Activated CD4-positive, CD25-positive, alpha-beta regulatory T cell treated with anti-CD3 and anti-CD28 coated beads, Interleukin-2, amount 50 U/mL, for 72 hours (primary cell): ENCODE data around the gene LRBA.

Source experiments
- DNase-seq: peaks from one replicate; pipeline ENCODE4 v3.0.0; 2021

The LRBA gene

DNA sequence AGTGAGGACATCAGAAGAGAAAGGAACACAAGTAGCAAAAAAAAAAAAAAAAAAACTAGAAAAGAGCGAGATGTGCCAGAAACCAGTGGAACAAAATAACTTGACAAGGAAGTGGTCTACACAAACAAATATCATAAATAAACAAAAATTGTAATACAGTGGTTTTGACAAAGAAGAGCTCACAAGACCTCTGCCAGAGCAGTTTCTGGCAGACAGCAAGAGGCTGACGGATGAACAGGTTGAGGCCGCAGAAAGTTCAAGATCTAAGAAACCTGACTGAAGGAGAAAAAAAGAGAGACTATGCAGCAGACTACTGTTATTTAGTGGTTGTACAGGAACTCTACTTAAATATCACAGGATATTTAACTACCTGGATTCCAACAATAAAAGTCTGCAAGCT lies 367.0 kb downstream of the LRBA start:
- no peak for DNase-seq

DNA sequence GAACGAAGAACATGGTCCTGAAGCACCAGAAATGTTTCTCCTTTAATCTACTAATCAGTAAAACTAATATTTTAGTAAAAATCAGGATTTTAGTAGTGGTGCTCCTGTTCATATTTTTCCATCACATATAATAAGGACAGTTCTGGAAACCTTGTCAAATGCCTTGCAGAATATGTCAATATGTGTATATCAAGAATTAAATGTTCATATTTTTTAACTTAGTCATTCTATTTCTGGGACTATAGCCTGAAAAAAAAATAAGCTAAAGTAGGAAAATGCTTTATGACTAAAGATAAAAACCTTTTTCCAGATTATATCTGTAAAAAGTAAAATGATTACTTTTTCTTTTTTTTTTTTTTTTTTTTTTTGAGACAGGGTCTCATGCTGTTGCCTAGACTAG lies 368.1 kb downstream of the LRBA start:
- DNase-seq: no peak

DNA sequence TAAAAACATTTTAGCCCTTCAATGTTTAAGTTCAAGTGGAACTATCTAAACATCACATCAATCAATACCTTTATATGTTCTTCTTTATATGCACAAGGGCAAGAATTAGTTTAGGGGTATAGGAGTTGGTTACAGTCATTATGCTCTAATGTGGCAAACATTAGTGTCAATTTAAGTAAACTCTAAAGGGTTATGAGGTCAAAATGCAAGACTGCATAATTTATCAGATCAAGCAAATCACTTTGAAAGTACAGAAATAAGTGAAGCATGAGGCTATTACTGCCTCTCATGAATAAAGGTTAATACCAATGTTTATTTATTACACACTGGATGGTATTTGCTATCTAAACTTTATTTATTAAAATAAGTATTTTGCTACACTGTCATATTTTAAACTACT lies 373.5 kb downstream of the LRBA start:
- no peak for DNase-seq

DNA sequence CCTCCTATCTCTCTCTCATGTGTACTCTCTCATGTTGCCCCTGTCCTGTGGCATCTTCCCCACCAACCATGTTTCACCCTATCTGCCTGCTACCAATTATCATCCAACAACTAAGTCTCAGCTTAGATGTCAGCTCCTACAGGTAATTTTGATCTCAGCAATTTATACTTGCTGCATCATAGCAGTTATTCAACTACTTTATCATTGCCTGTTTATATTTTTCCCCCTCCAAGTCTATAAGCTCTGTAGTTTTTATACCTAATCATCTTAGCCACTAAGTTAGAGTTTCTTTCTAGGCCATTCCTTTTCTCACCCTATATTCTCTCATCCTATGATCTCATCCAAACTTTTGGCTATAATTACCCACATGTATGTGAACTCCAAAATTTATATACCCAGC lies 382.4 kb downstream of the LRBA start:
- DNase-seq: no peak

DNA sequence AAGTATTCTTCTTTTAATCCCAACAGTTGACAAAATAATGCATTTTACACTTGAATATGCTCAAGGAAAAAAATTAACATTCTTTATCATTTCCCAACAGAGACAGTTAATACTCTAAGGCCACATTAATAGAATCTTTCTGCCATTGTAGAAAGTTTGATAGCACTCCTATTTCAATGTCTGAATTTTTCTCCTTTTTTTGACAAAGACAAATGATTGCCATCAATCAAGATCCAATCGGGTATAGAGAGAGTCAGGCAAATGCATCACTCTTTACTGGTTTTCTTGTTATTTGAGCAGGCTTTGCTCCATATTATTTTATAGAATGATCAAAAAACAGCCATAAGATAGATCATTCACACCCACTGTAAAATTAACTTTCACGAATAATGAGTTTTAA lies 387.0 kb downstream of the LRBA start:
- DNase-seq: no peak

DNA sequence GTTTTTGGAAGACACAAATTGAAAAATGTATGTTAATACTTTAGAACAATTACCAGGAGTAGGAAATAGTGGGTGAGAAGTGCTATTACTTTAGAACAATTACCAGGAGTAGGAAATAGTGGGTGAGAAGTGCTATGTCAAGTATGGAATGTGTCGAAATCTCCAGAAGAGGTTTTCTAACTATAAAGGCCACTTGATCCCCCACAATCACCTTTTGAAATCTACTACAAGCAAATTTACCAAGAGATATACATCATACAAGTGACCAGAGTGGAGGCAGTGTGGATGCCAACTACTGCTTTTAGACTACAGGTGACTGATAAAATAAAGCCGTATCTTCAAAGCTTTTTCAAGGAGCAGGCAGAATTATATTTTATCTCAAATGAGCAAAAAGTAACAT lies 390.1 kb downstream of the LRBA start:
- DNase-seq: no peak

DNA sequence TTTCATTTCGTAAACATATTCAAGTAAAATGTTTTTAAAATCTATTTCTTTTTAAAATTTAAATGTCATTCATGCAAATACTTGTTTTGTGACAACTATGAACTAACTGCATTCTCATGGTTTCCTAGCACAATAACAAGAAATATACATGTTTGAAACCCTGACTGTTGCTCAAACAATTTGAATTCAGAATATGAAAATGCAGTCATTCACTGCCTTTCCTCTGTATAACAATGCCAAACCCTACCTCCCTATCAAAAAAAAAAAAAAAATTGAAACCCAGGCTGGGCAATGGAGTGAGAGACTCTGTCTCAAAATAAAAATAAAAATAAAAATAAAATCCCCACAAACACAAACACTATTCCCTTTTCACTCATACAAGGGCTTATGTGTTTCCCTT lies 391.0 kb downstream of the LRBA start:
- no peak for DNase-seq

DNA sequence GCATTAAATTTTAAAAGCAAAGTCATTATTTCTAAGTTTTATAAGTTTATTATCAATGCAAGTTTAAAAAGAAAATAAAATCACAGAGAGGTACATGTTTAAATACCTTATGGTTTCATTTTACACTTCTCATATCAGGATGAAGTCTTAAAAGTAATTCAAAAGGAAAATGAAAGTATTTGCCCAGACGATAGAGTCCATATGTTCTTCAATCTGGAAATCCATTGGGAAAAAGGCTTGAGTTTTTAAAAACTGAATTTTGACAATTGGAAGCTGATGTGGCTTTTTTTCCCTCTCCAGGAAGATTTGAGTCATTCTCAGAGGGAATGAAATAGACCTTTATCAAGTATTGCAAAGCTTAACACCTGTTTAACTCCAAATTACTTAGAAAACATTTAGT lies 396.0 kb downstream of the LRBA start:
- DNase-seq: no peak

DNA sequence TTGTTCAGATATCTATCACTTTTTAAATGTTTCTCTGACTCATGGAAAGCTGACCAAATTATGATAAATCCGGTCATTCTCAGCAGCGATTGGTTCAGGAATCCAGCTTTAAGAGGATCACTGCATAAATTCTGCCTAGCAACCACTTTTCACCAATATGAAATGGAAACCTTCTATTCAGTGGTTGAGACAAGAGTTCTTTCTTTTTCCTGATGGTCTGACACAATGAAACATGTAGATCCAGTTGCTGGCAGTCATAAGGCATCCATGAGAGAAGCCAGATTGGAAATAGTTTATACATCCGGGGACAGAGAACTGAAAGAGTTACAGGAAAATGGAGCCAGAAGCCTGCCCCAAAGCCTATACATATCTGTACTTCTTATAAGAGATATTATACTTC lies 406.0 kb downstream of the LRBA start:
- DNase-seq: no peak

DNA sequence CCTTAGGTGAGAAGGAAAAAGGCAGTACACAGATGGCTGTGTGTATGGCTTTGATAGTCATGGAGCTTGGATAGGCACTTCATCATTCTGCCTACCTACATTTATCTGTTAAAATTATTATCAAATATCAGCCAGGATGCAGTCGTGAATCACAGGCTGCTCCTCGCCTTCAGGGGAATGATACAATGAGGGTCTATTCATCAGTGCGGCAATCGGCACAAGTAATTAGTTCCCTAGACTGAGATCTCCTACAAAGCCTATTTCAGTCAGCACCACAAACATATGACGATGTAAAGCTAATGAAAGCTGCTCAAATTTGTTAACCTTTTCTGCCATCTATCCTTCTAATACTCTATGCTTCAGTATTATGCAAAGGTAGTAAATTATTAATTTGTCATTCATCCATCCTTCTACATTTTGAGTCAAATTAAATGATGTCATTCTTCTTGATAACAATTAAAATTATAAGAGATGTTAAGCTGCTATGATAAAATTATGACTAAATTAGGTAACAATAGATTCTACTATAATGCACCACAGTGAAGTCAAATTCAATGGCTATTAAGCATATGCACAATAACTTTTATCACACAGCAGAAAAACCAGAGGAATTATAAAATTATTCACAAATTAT lies 414.2 kb downstream of the LRBA start:
- DNase-seq: no peak

DNA sequence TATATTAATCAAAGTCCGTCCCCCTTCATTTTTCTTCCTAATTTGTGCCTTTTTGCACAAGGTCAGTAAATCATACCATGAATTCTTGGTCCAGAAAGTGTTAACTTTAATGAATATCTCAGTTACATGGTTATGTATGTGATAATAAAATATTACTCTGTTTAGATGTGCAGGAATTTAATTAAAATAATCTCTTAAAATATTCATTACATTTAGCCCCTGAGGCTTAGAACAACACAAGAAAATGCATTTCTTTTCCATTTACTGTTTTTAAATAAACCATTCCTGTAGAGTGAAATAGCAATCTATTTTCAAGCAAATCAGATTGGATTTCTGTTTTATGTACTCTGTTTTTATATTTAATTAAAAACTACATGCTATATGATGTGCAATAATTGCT lies 415.5 kb downstream of the LRBA start:
- DNase-seq: no peak

DNA sequence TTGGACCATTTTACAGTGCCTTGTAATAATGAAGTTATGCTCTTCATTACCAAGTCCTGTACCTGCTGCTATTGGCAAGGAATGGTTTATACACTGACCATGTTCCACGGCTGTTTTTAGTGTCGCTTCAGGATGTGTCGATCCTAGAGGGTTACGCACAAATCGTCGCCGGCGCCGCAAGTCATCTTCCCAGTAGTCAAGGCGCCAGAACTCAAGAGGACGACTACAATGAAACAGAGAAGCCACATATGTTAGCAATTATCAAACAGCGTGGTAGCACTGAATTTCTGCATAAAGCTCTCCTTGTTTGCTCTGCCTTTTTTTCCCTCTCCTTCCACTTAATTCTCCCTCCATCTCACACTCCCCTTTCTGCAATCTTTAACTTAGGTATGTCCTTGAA lies 416.2 kb downstream of the LRBA start:
- no peak for DNase-seq

DNA sequence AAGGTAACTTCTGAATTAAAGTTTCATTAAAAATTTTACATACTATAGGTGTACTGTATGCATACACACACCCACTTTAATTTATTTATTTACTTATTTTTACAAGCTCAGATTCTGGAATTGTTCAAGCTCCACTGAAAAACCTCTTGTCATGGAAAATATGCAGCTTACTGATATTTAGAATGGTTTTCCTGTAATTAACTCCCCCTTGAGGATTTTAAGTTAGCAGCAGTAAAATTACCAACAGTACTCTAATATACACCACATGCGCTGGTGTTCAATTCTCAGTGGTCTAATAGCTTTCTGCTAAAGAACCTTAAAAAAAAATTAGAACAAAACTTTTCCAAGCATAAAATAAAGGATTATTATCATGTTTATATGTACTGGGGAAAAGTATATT lies 421.1 kb downstream of the LRBA start:
- no peak for DNase-seq

DNA sequence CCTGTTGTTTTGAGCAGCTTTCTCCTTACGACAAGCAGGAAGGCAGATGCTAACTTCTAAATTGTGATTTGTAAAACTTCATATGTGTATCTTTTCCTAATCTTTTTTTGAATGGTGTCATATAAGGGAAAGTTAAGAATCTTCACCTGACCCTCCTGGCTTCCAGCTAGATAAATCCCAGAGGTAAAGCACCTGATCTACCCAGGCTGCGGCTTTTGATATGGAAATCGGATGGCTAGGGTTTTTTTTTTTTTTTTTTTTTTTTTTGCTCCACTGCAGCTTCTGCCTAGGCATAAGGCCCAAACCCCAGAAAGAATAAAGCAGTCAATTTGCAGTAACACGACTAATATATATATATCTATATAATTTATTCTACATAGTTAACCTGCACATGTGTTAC lies 423.2 kb downstream of the LRBA start:
- no peak for DNase-seq

DNA sequence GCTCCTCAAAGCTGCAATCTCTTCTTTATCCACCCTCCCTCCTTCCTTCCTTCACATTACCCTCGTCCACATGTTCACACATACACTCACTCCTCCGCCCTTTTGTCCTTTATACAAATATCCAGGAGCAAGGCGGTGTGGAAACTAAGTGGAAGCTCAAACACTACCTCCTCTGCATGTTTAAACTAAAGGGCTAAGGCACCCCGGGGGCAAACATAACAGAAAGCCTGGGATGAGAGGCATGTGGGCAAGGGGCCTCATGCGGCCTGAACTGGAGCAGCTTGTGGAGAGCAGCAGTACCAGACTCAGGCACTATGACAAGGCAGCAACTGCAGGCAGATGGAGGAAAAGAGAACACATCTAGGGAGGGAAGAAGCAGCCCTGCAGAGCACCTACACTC lies 423.7 kb downstream of the LRBA start:
- DNase-seq: no peak

DNA sequence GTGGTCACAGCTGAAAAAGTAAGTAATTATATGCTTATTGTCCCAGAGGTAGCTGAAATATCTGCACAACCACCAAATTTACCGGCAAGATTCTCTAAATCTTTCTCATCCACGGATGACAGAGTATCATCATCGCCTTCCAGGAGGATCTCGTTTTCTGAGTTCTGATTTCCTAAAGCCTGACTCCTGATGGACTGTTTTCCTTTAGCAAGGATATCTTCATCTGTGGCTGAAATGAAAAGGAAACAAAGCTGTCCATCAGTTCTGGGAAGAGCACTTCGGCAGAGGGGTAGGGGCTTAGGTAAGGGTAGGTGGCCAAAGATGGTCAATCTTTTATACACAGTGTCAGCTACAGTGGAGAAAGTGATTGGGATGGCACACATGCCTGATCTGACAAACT lies 424.5 kb downstream of the LRBA start:
- no peak for DNase-seq

DNA sequence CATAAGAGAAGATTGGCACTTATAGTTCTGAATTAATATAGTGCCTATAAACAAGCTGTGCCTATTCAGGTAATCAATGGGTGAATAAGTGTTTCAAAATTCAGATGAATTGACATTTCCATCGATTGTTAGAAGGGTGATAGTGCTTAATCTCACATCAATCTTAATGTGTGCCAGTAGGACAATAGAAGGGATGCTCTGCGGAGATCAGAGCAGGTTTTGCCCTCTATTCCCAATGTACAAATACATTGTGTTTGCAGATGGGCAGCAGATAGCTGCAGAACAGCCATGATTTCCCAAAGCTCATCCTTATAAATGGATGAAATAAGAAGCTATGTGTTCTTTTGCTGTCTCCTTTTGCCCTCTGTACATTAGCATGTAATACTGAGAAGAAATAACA lies 425.9 kb downstream of the LRBA start:
- no peak for DNase-seq

DNA sequence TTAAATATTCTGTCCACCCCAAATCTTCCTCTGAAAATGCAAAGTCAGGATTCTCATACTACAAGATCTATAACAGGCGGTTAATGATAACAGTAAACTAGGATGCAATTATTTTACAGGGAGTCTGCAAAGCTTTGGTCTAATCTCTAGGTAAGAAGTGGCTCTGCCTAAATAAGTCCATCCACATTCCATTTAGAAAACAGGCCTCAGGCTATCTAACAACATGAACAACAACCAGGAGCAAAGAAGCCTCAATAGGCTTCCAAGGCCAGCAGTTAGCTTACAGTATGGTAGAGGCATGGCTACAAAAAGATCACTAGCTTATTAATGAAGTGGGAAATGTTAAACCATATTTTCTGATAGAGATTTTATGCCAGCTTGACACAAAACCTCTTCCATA lies 426.8 kb downstream of the LRBA start:
- DNase-seq: no peak

DNA sequence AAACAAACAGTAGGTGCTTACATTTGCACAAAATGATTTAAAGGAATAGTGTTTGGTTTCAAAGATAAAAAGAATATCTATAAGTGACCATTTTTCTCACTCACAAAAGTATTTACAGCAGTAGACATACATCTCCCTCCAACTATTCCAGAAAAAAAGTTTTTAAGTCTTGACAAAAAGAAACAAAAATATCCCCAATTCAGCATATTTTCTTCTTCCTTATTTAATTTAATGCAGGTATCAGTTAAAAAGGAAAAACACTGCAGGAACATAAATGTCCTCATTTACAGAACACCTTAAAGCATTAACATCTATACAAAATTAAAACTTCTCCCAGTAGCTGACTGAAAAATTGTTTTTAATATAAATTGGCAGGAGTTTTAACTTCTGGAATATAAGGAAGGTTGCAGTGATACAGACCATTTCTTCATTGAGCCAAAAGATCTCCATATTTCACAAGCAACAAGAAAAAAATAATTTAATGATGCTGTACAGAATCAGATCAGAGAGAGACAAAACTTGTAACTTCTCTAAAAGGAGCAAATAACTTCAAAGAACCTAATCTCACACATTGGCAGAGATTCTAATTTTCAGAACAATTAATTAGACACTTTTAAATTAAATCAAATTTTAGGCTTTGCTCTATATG lies 428.8 kb downstream of the LRBA start:
- DNase-seq: no peak

DNA sequence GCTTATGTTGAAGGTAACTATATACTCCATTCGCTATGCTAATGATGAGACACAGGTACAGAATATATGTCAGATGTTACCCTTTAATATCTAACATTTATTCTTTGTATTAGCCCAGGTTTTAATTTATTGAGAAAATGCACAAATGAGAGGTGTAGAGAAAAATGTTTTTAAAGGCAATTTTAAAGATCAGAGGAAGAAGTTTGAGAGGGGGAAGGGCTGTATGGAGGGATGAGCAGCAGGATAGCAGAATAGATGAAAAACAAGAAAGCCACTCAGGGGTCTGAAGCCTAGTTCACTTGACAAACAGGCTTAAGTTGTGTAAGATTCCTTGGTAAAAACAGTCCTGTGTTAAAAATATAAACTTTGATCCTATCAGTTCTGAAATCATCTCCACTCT lies 429.5 kb downstream of the LRBA start:
- DNase-seq: no peak

DNA sequence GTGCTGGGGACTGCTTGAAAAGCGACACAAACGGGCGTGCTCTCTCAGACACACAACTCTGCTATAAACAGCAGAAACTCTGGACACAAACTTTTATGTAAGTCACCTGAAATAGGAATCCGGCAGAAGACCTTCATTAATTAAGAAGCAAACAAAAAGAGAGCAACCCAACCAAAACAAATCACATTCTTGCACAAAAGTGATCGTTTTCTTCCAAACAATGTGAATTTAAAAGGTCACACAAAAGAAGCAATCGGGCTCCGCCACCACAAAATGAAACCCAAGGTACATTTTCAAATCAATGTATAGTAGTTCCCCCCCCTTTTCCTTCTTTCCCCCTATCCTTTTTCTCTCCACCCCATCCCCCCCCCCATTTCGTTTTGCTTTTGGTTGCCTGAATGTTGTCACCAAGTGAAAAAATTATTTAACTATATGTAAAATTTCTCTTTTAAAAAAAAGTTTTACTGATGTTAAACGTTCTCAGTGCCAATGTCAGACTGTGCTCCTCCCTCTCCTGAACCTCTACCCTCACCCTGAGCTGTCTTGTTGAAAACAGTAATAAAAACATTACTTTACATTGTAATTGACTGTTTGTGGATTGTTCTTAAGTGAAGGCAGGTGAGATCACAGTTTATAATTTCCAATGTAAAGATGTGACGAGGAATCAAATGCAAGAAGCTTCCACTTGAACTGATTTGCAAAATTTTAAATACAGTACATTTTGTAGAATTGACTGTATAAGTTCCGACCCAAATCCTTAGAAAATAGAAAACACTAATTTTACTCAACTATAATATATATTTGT lies 430.8 kb downstream of the LRBA start:
- DNase-seq: no peak

DNA sequence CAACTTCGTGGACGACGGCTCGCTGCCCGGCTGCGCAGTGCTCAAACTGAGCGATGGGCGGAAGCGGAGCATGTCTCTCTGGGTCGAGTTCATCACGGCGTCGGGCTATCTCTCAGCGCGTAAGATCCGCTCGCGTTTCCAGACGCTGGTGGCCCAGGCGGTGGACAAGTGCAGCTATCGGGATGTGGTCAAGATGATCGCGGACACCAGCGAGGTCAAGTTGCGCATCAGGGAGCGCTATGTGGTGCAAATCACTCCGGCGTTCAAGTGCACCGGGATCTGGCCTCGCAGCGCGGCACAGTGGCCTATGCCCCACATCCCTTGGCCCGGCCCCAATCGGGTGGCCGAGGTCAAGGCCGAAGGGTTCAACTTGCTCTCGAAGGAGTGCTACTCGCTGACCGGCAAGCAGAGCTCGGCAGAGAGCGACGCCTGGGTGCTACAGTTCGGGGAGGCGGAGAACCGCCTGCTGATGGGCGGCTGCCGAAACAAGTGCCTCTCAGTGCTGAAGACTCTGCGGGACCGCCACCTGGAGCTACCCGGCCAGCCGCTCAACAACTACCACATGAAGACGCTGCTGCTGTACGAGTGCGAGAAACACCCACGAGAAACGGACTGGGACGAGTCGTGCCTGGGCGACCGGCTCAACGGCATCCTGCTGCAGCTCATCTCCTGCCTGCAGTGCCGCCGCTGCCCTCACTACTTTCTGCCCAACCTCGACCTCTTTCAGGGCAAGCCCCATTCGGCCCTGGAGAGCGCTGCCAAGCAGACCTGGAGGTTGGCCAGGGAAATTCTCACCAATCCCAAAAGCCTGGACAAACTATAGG lies 431.6 kb downstream of the LRBA start:
- DNase-seq: no peak

DNA sequence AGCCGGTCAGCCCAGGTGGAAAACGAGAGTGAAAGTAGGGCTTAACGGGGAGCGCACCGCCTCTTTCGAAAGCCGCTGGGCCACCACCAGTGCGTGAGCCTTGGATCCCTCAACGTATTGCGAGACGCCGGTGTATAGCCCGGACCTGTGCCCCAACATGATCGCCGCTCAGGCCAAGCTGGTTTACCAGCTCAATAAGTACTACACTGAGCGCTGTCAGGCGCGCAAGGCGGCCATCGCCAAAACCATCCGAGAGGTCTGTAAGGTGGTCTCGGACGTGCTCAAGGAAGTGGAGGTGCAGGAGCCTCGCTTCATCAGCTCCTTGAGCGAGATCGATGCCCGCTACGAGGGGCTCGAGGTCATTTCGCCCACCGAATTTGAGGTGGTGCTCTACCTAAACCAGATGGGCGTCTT lies 432.2 kb downstream of the LRBA start:
- no peak for DNase-seq
